IPS-15b (cell line): ENCODE data around the gene WDCP.

ENCODE experiments used
- H3K27me3 ChIP-seq: one replicate; pipeline ENCODE4 v1.6.1; 2013; ENCODE audit warnings: low read length; ENCODE audit not compliant: control insufficient read depth, insufficient read depth
- H3K36me3 ChIP-seq: one replicate; pipeline ENCODE4 v1.6.1; 2013; ENCODE audit warnings: low read length; ENCODE audit not compliant: control insufficient read depth, insufficient read depth
- H3K4me1 ChIP-seq: one replicate; pipeline ENCODE4 v1.6.1; 2013; ENCODE audit warnings: mild to moderate bottlenecking, low read length; ENCODE audit not compliant: control insufficient read depth, insufficient read depth
- H3K4me3 ChIP-seq: one replicate; pipeline ENCODE4 v1.5.1; 2013; ENCODE audit warnings: low read depth, low read length
- H3K9ac ChIP-seq: one replicate; pipeline ENCODE4 v1.6.1; 2013; ENCODE audit warnings: low read depth, mild to moderate bottlenecking, low read length
- H3K9me3 ChIP-seq: one replicate; pipeline ENCODE4 v1.6.1; 2013; ENCODE audit warnings: mild to moderate bottlenecking, low read length; ENCODE audit not compliant: control insufficient read depth, insufficient read depth

The WDCP gene

GRCh38 chr2:24007693-24008092, 39.5 kb downstream of the WDCP start:
- Histone ChIP-seq H3K9me3 (no peaks in the 10 kb centered on the region), H3K4me3 (no peak overlapping the region), H3K27me3 (peaks cover 4% of the 10 kb centered on the region), H3K9ac (no peak overlapping the region), H3K36me3 (no peaks in the 10 kb centered on the region), H3K4me1 (peaks cover 3% of the 10 kb centered on the region)

- H3K9me3 ChIP-seq, result no peaks in the 10 kb centered on the region
Observed at GRCh38 chr2:23994567-23994966, 52.6 kb downstream of the WDCP start.

GRCh38 chr2:23993736-23994269, 53.4 kb downstream of the WDCP start:
- no peaks in the 10 kb centered on the region for H3K27me3 ChIP-seq
- H3K9ac ChIP-seq, result no peak overlapping the region
- H3K9me3 ChIP-seq, result no peaks in the 10 kb centered on the region
- peaks cover 10% of the 10 kb centered on the region for H3K4me1 ChIP-seq
- H3K36me3 ChIP-seq, result no peaks in the 10 kb centered on the region
- no peak overlapping the region for H3K4me3 ChIP-seq

More at GRCh38 chr2:23994567-23994966, 52.6 kb downstream of the WDCP start:
- Histone ChIP-seq H3K4me1 (peaks cover 10% of the 10 kb centered on the region), H3K9ac (no peak overlapping the region), H3K36me3 (no peaks in the 10 kb centered on the region), H3K27me3 (no peaks in the 10 kb centered on the region), H3K4me3 (no peak overlapping the region)

- Histone ChIP-seq H3K4me3 (no peak overlapping the region), H3K27me3 (no peaks in the 10 kb centered on the region), H3K36me3 (no peaks in the 10 kb centered on the region), H3K9me3 (no peaks in the 10 kb centered on the region), H3K9ac (peak overlapping the region; percentile 62), H3K4me1 (peaks cover 10% of the 10 kb centered on the region)
Observed at GRCh38 chr2:23992931-23993330, 54.3 kb downstream of the WDCP start.

- Histone ChIP-seq H3K4me1 (peaks cover 10% of the 10 kb centered on the region), H3K9me3 (no peaks in the 10 kb centered on the region), H3K4me3 (no peak overlapping the region), H3K9ac (no peak overlapping the region), H3K27me3 (no peaks in the 10 kb centered on the region), H3K36me3 (no peaks in the 10 kb centered on the region)
Observed at GRCh38 chr2:23988371-23988770, 58.8 kb downstream of the WDCP start.
